HG03565 (cell line): Measurements from ENCODE around the gene KCNQ4.

ENCODE experiments used
- ATAC-seq: cut with Tn5 transposase; IDR thresholded peaks from one replicate; pipeline ENCODE4 v1.9.1; 2021; ENCODE audit warnings: mild to moderate bottlenecking, moderate library complexity; ENCODE audit not compliant: unreplicated experiment

Gene KCNQ4

DNA sequence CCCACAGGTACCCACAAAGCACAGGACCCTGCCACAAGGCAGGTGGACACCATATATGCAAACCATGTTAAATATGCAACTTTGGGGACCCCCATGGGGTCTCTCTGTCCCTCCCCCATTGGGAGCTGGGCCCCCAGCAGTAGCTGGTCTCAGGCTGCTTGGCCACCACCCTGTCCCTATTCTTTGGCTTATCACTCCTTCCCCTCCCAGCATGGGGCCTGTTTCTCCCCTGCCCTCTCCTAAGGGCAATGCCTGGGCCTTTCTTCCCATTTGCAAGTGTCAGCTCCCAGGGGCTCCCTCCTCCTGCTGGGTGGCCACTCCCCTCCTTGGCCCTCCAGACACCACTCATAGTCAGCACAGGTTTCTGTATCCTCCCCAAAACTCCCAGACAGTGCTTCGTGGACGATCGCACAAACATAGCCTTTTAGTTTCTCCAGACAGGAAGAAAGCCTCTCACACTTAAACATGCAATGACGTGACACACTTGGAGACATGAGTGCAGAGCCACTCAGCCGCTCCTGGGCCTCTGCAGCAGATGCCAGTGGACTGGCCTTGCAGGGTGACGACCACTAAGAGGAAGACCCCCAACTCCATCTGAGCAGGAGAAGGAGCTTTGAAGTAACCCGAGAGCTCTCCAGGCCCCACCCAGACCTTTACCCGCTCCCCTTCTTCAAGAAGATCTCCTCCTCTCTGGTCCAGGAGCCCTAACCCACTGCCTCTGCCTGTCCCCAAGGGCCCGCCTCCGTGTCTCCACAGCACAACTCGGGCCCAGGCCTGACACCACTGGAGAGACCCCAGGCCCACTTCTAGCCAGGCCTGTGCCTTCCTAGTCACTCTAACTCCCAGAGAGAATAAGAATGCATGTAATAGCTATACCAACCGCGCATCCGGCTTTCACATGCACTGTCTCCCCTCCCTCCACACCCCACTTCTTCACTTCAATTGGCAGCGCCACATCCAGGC, 55.7 kb downstream of the KCNQ4 start:
- ATAC-seq: no peak

DNA sequence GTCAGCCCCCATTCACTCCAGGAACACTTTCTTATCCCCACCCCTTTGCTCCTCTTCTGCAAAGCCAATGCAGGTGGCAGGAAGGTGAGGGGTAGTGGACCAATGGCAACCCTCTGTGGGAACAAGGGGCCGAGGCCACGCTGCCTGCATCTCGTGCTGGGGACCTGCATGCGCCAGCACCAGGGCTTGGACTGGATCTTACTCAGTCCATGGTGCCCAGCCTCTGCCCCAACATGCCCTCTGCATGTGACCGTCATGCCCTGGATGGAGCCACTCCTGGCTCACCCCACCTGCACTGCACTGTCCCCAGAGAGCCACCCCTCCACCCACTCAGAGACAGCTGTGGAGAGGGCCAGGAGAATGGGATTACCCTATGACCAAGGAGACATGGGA, 56.4 kb downstream of the KCNQ4 start:
- ATAC-seq: no peak

DNA sequence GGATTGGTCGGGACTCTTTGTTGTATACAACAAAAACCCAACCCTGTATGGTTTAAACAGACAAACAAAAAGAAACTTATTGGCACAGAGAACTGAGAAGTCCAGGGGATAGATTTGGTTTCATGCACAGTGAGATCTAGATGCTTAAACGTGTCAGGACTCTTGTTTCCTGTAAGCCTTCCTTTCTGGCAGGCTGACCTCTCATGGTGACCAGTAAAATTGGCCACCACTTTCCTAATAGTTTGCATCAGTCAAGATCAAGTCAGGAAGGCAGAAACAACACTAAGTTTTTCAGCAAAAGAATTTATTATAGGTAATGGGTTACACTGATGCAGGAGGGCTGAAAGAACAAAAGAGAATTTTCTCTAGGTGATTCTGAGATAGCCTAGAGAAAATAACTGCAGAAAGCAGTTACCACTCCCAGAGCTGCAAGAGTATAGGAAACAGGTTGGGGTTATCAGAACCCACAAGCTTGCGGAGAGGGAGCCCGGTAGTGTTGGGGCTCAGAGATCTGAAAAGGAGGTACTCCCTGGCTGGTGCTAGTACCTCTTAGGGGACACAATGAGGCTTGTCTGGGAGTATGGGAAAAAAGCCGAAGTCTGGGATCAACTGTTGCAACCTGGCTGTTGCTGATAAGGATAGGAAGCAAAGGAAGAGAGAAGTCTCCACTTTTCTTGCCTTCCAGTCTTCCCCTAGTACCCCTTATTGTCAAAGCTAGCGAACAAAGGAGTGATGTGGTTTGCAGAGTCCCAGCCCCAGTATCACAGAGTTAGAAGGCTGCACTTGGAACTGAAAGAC, 57.1 kb downstream of the KCNQ4 start:
- no peak for ATAC-seq

DNA sequence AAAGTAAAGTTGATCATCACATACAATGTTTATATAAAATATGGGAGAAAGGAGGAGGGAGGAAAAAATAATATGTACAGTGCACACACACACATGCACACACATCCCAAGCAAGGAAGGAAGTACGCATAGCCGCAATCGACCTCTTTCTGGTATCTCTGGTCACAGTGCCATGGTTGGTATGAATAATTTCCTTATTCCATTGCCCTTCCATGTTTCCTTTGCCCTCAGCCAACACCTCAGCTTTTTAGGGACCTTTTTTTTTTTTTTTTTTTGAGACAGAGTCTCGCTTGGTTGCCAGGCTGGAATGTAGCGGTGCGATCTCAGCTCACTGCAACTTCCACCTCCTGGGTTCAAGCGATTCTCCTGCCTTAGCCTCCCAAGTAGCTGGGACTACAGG, 58.0 kb downstream of the KCNQ4 start:
- ATAC-seq: no peak

DNA sequence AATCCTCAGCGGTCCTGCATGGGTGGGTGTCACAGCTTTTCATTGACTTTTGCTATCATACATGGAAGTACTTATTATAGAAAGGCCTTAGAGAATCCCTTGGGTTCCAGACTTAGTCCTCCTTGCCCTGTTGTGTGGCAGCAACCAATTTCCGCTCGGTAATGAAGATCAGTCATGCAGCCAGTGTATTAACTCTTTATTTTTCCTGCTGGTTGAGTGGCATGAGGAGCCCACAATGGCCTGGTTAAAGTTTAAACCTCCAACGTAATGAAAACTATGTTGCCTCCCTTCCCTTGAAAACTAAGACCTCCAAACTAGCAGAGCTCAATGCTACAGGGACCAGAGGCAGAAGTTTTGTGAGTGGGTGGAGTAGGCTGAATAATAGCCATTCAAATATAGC, 58.6 kb downstream of the KCNQ4 start:
- no peak for ATAC-seq

DNA sequence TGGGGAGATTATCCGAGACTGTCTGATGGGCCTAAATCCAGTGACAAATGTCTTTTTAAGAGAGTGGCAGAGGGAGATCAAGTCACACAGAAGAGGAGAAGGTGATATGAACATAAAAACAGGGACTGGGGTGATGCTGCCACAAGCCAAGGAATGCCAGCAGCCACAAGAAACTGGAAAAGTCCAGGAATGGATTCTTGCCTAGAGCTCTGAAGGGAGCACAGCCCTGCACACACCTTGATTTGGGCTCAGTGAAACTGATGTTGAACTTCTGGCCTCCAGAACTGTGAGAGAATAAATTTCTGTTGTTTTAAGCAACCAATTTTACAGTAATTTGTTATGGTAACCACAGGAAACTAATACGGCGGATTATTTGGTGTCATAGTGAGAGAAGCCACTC, 59.1 kb downstream of the KCNQ4 start:
- ATAC-seq: no peak

DNA sequence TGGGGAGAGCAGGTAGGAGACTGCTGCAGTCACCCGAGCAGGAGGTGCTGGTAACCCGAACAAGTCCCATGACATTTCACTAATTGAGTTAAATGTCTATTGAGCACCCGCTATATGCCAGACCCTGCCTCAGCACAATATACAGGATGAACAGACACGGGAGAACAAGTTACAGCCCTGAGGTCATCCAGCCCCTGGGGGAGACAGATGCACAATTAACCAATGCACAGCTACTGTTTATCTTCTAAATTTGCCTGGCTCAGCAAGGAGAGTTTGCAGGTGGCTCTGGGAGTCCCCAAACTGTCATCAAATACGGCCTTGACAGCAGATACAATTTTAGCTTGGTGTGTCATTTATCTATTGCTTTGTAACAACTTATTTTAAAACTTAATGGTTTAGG, 60.5 kb downstream of the KCNQ4 start:
- ATAC-seq: no peak

DNA sequence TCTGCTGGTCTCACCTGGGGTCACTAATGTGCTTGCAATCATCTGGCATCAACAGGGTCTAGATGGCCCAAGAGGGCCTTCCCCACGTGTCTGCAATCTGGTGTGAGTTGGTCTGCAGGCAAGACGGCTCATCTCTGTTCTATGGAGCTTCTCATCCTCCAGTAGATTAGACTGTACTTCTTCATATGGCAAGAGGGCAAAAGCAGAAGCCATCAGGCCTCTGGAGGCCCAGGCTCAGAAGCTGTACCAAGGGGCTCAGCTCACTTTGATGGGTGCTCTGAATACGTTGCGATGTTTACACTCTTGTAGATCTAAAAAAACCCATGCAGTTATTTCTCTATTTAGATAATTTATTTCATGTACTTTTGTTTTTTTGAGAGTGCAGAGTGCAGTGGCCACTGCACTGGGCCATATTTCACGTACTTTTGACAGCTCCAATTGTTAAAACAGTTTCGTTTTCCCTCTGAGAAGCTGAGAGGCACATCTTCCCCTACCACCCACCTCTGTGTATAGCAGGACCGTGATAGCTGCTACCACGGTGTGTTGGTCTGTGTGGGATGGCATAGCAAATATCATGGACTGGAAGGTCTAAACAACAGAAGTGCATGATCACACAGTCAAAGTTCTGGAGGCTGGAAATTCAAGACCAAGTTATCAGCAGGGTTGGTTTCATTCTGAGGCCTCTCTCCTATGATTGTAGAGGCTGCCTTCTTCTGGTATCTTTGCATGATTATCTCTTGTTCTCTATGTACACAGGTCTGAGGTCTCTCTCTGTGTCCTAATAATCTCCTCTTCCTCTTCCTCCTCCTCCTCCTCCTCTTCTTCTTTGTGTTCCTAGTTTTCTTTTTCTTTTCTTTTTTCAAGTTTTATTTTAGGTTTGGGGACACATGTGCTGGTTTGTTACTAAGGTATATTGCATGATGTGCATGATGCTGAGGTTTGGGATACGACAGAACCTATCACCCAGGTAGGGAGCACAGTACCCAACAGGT, 61.6 kb downstream of the KCNQ4 start:
- no peak for ATAC-seq

DNA sequence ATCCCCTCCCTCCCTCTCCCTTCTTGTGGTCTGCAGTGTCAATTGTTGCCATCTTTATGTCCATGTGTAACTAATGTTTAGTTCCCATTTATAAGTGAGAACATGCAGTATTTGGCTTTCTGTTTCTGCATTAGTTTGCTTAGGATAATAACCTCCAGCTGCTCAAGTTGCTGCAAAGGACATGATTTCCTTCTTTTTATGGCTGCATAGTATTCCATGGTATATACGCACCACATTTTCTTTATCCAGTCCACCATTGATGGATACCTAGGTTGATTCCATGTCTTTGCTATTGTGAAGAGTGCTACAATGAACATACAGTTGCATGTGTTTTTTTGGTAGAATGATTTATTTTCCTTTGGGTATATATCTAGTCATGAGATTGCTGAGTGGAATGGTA, 62.3 kb downstream of the KCNQ4 start:
- no peak for ATAC-seq

DNA sequence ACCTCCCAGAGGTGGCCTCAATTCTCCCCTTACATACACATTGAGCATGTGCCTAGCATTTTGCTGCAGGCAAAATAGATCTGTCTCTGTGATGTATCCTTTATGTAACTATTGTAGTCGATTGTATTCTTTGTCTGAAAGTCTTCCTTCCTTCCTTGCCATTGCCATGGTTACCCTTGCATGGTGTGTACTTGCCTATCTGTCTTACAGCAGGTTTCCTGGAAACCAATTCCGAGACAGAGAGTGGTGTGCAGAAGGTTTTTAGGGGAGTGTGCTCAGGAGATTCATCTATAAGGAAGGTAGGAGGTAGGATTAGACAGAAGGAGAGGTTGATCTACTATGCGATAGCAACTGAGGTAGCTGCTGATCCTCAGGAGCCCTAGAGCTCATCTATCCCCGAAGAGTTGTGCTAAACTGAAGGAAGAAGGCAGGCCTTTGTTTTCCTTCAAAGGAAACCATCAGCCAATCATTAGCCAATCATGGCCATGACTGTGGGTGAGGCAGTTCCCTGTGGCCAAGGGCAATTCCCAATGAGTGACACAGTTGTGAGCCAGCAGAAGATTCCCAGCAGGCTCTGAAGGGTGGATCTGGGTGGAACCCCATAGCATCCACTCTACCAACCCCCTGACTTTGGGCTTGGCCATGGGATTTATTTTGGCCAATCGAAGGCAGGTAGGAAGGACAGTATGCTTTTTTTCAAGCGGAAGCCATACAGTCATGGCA, 63.6 kb downstream of the KCNQ4 start:
- ATAC-seq: no peak

DNA sequence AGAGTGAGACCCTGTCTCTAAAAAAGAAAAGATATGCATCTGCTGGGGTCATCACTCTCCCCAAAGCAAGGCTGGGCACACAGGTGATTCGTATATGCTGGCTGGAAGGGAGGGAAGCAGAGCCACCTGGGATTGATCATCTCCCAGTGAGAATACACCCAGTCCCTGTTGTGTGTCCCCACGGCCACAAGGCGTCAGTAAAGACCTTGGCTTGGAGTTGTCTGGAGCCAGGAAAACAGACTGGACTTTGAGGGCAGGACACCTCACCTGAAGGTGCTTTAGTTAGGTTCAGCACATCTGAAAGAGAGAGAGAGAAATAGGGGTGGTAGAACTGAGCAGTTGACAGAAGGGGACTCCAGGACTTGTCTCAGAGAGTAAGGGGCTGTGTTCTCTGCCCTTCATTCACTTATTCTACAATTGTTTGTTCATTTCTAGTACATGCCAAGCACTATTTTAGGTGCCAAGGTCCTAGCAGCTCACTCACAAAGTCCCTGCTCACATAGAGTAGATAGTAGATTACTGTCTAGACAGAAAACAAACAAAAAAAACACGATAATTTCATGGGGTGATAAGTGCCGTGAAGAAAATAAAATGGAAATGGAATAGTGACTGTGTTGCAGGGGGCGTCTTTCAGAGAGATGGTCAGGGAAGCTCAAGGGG, 65.1 kb downstream of the KCNQ4 start:
- ATAC-seq: no peak

DNA sequence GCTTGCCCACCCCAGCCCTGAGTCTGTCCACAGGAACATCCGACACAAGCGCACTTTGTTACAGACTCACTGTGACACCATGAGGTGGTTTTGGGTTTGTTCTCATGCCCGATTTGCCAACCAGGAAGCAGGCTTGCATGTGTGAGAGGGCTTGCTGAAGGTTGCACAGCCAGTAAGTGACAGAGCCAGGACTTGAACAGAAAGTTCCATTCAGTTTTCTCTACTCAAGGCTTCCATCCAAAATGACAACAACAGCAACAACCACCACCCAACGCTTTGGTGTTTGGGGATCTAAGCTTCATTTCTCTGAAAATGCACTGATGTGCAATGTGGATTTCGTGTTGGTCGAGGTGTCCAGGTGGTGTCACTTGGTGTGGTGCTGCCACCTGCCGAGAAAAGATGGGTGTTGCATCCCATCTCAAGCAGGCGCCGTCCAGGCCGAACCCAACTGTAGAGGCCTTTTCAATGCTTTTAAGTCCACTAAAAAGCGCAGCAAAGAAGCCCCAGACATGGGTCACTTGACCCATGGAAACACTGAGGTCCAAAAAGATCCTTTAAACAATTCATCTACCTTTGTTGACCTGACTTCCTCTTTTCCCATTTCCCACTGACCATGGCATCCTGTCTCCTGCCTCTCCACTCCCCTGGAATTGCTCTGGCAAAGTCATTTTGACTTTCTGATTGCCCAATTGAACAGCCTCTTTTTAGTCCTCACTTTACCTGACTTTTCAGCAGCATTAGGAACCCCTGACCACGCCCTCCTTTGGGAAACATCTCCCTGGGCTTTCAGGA, 66.4 kb downstream of the KCNQ4 start:
- ATAC-seq: no peak

DNA sequence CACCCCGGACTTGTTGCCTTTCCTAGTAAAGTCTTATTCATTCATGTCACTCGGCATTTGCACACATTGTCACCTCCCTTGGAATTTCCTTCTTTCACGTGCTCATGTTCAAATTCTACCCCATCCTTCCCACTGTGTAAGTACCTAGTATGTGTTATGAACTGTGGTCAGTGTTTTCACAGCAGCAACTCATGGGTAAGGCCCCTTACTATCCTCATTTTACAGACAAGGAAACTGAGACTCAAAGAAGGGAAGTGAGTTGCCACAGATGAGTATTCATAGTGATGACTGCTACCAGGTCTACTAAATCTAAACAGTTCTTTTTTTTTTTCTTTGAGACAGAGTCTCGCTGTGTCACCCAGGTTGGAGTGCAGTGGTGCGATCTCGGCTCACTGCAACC, 68.1 kb downstream of the KCNQ4 start:
- ATAC-seq: no peak

DNA sequence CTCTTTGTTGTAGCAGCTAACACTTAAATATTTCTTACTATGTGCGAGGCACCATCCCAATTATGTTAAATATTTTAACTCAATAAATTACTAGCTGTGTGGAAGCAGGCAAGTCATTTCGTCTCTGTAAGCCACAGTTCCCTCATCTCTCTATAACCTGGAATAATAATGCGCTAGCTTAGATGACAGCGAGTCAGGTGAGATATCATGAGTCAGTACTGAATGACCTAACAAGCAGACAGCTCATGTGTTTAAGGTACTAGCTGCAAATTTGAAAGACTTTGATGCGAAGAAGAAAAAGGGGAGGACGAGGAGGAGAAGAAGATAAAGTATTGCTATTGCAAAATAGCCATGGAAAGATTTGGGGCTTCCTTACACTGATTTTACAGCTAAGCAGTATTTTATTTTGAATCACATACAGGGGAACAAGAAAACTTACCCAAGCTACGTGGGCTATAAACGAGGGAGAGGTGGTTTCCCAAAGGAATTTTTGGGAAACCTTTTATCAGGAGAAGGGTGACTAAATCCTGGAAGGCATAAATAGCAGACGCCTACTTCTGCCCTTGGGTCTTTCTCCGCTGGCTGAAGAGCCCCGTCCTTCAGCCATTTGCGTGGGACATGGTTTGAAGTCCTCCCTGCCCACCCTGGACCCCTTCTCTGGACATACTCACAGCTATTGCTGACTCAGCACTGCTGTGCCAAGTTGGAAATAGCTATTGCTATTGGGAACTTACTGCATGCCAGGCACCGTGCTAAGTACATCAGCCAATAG, 69.7 kb downstream of the KCNQ4 start:
- ATAC-seq: no peak

DNA sequence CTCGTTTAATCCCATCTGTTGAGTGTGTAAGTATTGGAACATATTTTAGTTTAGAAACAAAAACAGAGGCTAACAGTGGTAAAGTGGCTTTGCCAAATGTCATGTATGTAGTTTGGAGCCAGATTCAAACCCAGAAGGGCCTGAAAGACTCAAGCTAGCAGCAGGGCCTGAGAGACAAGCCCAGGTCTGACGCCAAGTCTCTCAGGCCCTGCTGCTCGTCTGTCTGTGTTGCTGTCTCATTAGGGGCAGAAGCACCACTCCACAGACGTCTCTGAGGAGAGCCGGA, 70.2 kb downstream of the KCNQ4 start:
- no peak for ATAC-seq

DNA sequence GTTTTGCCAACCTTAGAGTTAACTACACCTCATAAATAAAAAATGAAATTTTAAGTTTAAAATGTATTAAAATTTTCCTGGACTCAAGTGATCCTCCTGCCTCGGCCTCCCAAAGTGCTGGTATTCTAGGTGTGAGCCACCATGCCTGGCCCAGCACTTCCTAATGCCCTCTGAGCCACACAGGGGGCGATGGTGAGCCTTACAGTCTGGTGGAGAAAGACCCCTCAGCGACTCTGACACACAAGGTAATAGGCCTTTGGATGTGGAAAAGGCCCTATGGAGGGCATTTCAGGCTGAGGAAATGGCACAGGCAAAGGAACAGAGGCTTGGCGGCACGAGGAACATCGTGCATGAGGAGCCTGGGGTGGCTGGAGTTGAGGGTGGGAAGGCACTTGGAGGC, 71.9 kb downstream of the KCNQ4 start:
- ATAC-seq: no peak

DNA sequence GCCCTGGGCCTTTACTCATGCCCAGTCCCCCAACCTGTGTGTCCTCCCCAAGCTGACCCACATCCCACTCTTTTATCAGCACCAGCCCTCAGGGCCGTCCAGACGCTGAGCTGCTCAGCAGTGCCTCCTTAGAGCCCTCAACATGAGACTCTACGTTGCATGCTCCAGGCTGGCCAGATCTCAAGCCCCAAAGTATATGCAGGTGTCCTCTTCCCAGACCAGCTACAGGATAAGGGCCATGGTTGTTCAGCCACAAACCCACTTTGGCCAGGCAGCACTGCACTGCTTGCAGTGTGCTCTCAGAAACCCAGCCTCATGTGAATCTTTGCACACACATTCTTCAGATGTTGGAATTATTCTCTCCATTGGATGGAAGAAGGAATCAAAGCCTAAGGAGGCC, 72.5 kb downstream of the KCNQ4 start:
- no peak for ATAC-seq

DNA sequence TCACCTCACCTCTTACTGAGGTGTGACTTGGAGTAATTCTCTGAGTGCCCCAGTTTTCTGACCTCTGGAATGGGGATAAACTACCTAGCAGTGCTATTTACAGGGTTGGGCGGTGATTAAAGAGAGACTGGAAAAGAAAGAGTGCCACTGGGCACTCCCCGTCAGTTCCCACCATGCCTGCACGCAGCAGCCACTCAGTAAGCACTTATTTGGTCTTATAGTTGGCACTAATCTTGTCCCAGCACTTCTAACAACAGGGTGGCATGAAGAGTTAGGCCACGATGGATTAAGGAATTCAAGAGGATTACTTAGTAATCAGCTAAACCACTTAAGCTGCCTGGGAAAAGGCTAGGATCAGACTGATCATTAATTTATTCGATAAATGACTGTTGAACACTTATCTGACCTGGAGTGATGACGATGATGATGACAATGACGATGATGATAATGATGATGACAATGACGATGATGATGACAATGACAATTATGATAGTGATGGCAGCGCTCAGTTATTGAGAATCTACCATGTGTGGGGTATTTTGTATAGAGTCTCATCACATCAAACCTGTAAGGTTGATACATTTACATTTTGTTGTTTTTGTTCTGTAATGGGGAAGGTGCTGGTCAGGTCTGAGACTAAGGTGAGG, 73.2 kb downstream of the KCNQ4 start:
- ATAC-seq: no peak
